Measurements from ENCODE around the gene TDRD15.
"Not testable (repeated sequence)": the region's sequence is repeated elsewhere in the genome, so short reads cannot be mapped to it uniquely, and the experiment has no call there.

TDRD15 gene

GRCh38 chr2:21123473-21124393 is at the start of gene TDRD15:
TDRD15 (plus strand) TSS chr2:21123968; CDS start chr2:21137468, 13,500 bp downstream.
- FAIRE-seq: no peak

GRCh38 chr2:21078296-21078695 is 45.5 kb upstream of the TDRD15 start:
- no peak for FAIRE-seq

GRCh38 chr2:21083482-21083881 is 40.3 kb upstream of the TDRD15 start:
- FAIRE-seq: no peak

- FAIRE-seq: no peak
Observed at GRCh38 chr2:21084401-21084800, 39.4 kb upstream of the TDRD15 start.

- no peak for FAIRE-seq
Observed at GRCh38 chr2:21092308-21092869, 31.4 kb upstream of the TDRD15 start.

- no peak for FAIRE-seq
Observed at GRCh38 chr2:21095178-21095577, 28.6 kb upstream of the TDRD15 start.

- no peak for FAIRE-seq
Observed at GRCh38 chr2:21095714-21096113, 28.1 kb upstream of the TDRD15 start.

- FAIRE-seq: no peak
Observed at GRCh38 chr2:21096458-21096857, 27.3 kb upstream of the TDRD15 start.

- FAIRE-seq: no peak
Observed at GRCh38 chr2:21097331-21097730, 26.4 kb upstream of the TDRD15 start.

- FAIRE-seq: no peak
Observed at GRCh38 chr2:21098294-21098693, 25.5 kb upstream of the TDRD15 start.

GRCh38 chr2:21099281-21099907 is 24.4 kb upstream of the TDRD15 start:
- no peak for FAIRE-seq

- not testable (repeated sequence) for FAIRE-seq
Observed at GRCh38 chr2:21101514-21102155, 22.1 kb upstream of the TDRD15 start.

GRCh38 chr2:21102356-21102755 is 21.4 kb upstream of the TDRD15 start:
- FAIRE-seq: no peak

GRCh38 chr2:21103274-21103891 is 20.4 kb upstream of the TDRD15 start:
- FAIRE-seq: no peak

GRCh38 chr2:21104030-21104660 is 19.6 kb upstream of the TDRD15 start:
- FAIRE-seq: no peak

GRCh38 chr2:21111012-21111411 is 12.8 kb upstream of the TDRD15 start:
- FAIRE-seq: no peak

- no peak for FAIRE-seq
Observed at GRCh38 chr2:21117688-21118087, 6.1 kb upstream of the TDRD15 start.

- FAIRE-seq: peak; percentile 89
Observed at GRCh38 chr2:21118302-21118920, 5.4 kb upstream of the TDRD15 start.

- no peak for FAIRE-seq
Observed at GRCh38 chr2:21131861-21132260, 8.1 kb downstream of the TDRD15 start.

- no peak for FAIRE-seq
Observed at GRCh38 chr2:21135585-21135984, 11.8 kb downstream of the TDRD15 start.

GRCh38 chr2:21142149-21142548 is 18.4 kb downstream of the TDRD15 start:
- no peak for FAIRE-seq

GRCh38 chr2:21146638-21147037 is 22.9 kb downstream of the TDRD15 start:
- FAIRE-seq: no peak
